CD4-positive, alpha-beta T cell (primary cell): ENCODE data around the gene ACE2. TPM values are rescaled to one million over a fixed set of nuclear protein-coding genes. Genes with fewer than 3 reads are reported as not detected.

Experiments
- ATAC-seq: fragments of 200-7000 bp; cut with Tn5 transposase; one replicate; pipeline ENCODE4 v1.10.0; 2022; ENCODE audit warnings: mild to moderate bottlenecking; ENCODE audit not compliant: poor library complexity
- CTCF ChIA-PET: fragments of 350-600 bp; sonication (Branson Sonifier 250); formaldehyde crosslinking; loops from one replicate; lab custom pipeline; 2021; ENCODE audit warnings: antibody characterized with exemption, inconsistent platforms; lab: Charles Lee
- POLR2A ChIA-PET: fragments of 350-600 bp; sonication (Branson Sonifier 250); formaldehyde crosslinking; loops from one replicate; lab custom pipeline; 2021; ENCODE audit warnings: antibody characterized with exemption, inconsistent platforms; lab: Charles Lee
- DNase-seq, 14 experiments: peaks; one replicate each; pipeline ENCODE4 v3.0.0-alpha.2; 2013 to 2020; ENCODE audit warnings: mixed read lengths in 2 of 14
- H3K27ac ChIP-seq, 2 donors: one replicate each; pipeline versions ENCODE4 v1.5.1 to v1.7.0; 2013; ENCODE audit warnings: low read length in 2 of 2, low read depth in 1 of 2, mild to moderate bottlenecking in 1 of 2
- H3K27me3 ChIP-seq, 2 experiments: 1 replicate in 1 of 2; 2 replicates in 1 of 2; pipeline versions ENCODE4 v1.6.1 to v1.7.0; 2013; ENCODE audit warnings: low read length in 2 of 2, control low read depth in 1 of 2, mild to moderate bottlenecking in 1 of 2, moderate library complexity in 1 of 2; ENCODE audit not compliant: insufficient read depth in 2 of 2, control insufficient read depth in 1 of 2
- H3K36me3 ChIP-seq: one replicate; pipeline ENCODE4 v1.6.1; 2013; ENCODE audit warnings: low read length, control low read depth; ENCODE audit not compliant: insufficient read depth
- H3K4me1 ChIP-seq: one replicate; pipeline ENCODE4 v1.6.1; 2013; ENCODE audit warnings: low read length, control low read depth; ENCODE audit not compliant: insufficient read depth
- H3K4me3 ChIP-seq: one replicate; pipeline ENCODE4 v1.5.1; 2013; ENCODE audit warnings: mild to moderate bottlenecking, low read length, moderate library complexity
- H3K9me3 ChIP-seq, 2 experiments: 1 replicate in 1 of 2; 2 replicates in 1 of 2; pipeline versions ENCODE4 v1.6.1 to v1.7.0; 2013; ENCODE audit warnings: low read length in 2 of 2, mild to moderate bottlenecking in 2 of 2, control low read depth in 1 of 2, moderate library complexity in 1 of 2; ENCODE audit not compliant: control insufficient read depth in 1 of 2, insufficient read depth in 1 of 2
- H3K27ac Mint-ChIP-seq: one replicate; pipeline ENCODE4 v1.8.0; 2020; ENCODE audit warnings: mixed read lengths
- H3K27me3 Mint-ChIP-seq: one replicate; pipeline ENCODE4 v1.8.0; 2021; ENCODE audit warnings: mixed read lengths
- H3K36me3 Mint-ChIP-seq: one replicate; pipeline ENCODE4 v1.8.0; 2021; ENCODE audit warnings: low read depth, mixed read lengths
- H3K4me1 Mint-ChIP-seq: one replicate; pipeline ENCODE4 v1.8.0; 2021; ENCODE audit warnings: low read depth, mixed read lengths
- H3K4me3 Mint-ChIP-seq: one replicate; pipeline ENCODE4 v1.8.0; 2020; ENCODE audit warnings: mild to moderate bottlenecking, mixed read lengths
- H3K9me3 Mint-ChIP-seq: one replicate; pipeline ENCODE4 v1.8.0; 2020; ENCODE audit warnings: mixed read lengths
- CTCF ChIP-seq: fragments of 200-600 bp; IDR thresholded peaks from one replicate; pipeline ENCODE4 v1.8.0; 2022; ENCODE audit warnings: antibody characterized with exemption, mild to moderate bottlenecking
- intact Hi-C, 2 experiments: fragments of 100-400 bp; cut with DNase I in 1 of 2; cut with micrococcal nuclease in 1 of 2; formaldehyde crosslinking; loops; one replicate each; pipeline versions ENCODE4 v1.15.1 to v1.9.0; 2023 to 2025; cut with DNase I, micrococcal nuclease
- total RNA-seq, 174 experiments: library from RNA in 2 of 174; stranded (reverse) in 2 of 174; gene quantifications; one replicate each; pipeline ENCODE4 v1.2.3 and lab custom pipeline; 2021 to 2026

Gene ACE2
- total RNA-seq, 2 experiments from 2014 or later, result not detected

- no peaks in the 10 kb centered on the region for H3K36me3 Mint-ChIP-seq
- peaks cover 2% of the 10 kb centered on the region for H3K9me3 Mint-ChIP-seq
- H3K27me3 Mint-ChIP-seq, result peaks cover 4% of the 10 kb centered on the region
- H3K27ac Mint-ChIP-seq, result no peak overlapping the region
- no peaks in the 10 kb centered on the region for H3K4me1 ChIP-seq
- H3K27ac ChIP-seq, result no peak overlapping the region
- ATAC-seq, result no peak
- CTCF ChIA-PET, result no interaction called here
- peaks cover 0 to 4% of the 10 kb centered on the region in 2 experiments for H3K27me3 ChIP-seq
- intact Hi-C loops, result no loop called here
- no peaks in the 10 kb centered on the region for H3K9me3 ChIP-seq
- H3K4me1 Mint-ChIP-seq, result no peaks in the 10 kb centered on the region
- POLR2A ChIA-PET, result no interaction called here
- TF ChIP-seq CTCF, result no peak
- no peak for DNase-seq
- no peak overlapping the region for H3K4me3 ChIP-seq
- H3K4me3 Mint-ChIP-seq, result no peak overlapping the region
- no peaks in the 10 kb centered on the region for H3K36me3 ChIP-seq
Observed at GRCh38 chrX:15522464-15522863, 78.3 kb downstream of the ACE2 start.

- Mint-ChIP-seq H3K27me3 (no peaks in the 10 kb centered on the region), H3K36me3 (no peaks in the 10 kb centered on the region), H3K9me3 (peaks cover 2% of the 10 kb centered on the region), H3K4me1 (no peaks in the 10 kb centered on the region), H3K27ac (no peak overlapping the region), H3K4me3 (no peak overlapping the region)
- DNase-seq (no peak), ATAC-seq (no peak)
- Histone ChIP-seq H3K27me3 (no peaks in the 10 kb centered on the region), H3K4me1 (no peaks in the 10 kb centered on the region), H3K27ac (no peak overlapping the region), H3K4me3 (no peak overlapping the region), H3K9me3 (no peaks in the 10 kb centered on the region), H3K36me3 (no peaks in the 10 kb centered on the region)
- intact Hi-C loops, result no loop called here
- no peak for TF ChIP-seq CTCF
- POLR2A ChIA-PET, result no interaction called here
- CTCF ChIA-PET, result no interaction called here
Observed at GRCh38 chrX:15515931-15516330, 84.8 kb downstream of the ACE2 start.

GRCh38 chrX:15514279-15514678 is 86.5 kb downstream of the ACE2 start:
- H3K9me3 ChIP-seq, result no peaks in the 10 kb centered on the region
- ATAC-seq, result no peak
- Mint-ChIP-seq H3K36me3 (no peaks in the 10 kb centered on the region), H3K27me3 (no peaks in the 10 kb centered on the region), H3K9me3 (peaks cover under 1% of the 10 kb centered on the region), H3K27ac (no peak overlapping the region), H3K4me1 (no peaks in the 10 kb centered on the region), H3K4me3 (no peak overlapping the region)
- no peak overlapping the region for H3K4me3 ChIP-seq
- H3K27ac ChIP-seq, result no peak overlapping the region
- CTCF ChIA-PET, result interaction anchor here (1.6 kb wide), 1 partner anchor 9 kb away, joined by 3 read pairs; no protein-coding TSS in a partner anchor
- no peak for DNase-seq
- no peaks in the 10 kb centered on the region for H3K4me1 ChIP-seq
- POLR2A ChIA-PET, result no interaction called here
- TF ChIP-seq CTCF, result no peak
- no peaks in the 10 kb centered on the region for H3K36me3 ChIP-seq
- no peaks in the 10 kb centered on the region for H3K27me3 ChIP-seq
- intact Hi-C loops, result no loop called here
